ENCODE results near the gene REC8.
"Not testable (repeated sequence)": the region's sequence is repeated elsewhere in the genome, so short reads cannot be mapped to it uniquely, and the experiment has no call there.

Gene REC8

GRCh38 chr14:24206260-24207103 is 34.6 kb downstream of the REC8 start:
- no peak for DNase-seq

- peak; percentile 18 for DNase-seq
Measured at GRCh38 chr14:24207104-24207551, 35.2 kb downstream of the REC8 start.

GRCh38 chr14:24207625-24208024 is 35.7 kb downstream of the REC8 start:
- no peak for DNase-seq

GRCh38 chr14:24211311-24211710 is 39.4 kb downstream of the REC8 start:
- no peak for DNase-seq

GRCh38 chr14:24212924-24213865 is 41.3 kb downstream of the REC8 start, which contains the start of gene CHMP4A:
Gene CHMP4A, minus strand, starts transcription at chr14:24213488. Its CDS starts 49 bp downstream, at chr14:24213439.
- DNase-seq: peak; percentile 97

GRCh38 chr14:24213866-24214662 is 42.2 kb downstream of the REC8 start:
- DNase-seq: no peak

GRCh38 chr14:24215495-24216344 is 43.8 kb downstream of the REC8 start, which contains the start of gene MDP1:
Gene MDP1, minus strand, starts transcription at chr14:24216066. Its CDS starts 111 bp downstream, at chr14:24215955.
- peak; percentile 93 for DNase-seq

GRCh38 chr14:24216345-24216699 is 44.4 kb downstream of the REC8 start:
- no peak for DNase-seq

GRCh38 chr14:24216876-24217275 is 45.0 kb downstream of the REC8 start:
- not testable (repeated sequence) for DNase-seq

- DNase-seq: no peak
Measured at GRCh38 chr14:24219080-24219479, 47.2 kb downstream of the REC8 start.

GRCh38 chr14:24219521-24219920 is 47.6 kb downstream of the REC8 start:
- no peak for DNase-seq

- DNase-seq: not testable (repeated sequence)
Measured at GRCh38 chr14:24222987-24223386, 51.1 kb downstream of the REC8 start.

- DNase-seq: no peak
Measured at GRCh38 chr14:24224618-24225071, 52.8 kb downstream of the REC8 start.

GRCh38 chr14:24226473-24226872 is 54.6 kb downstream of the REC8 start:
- DNase-seq: no peak

- DNase-seq: no peak
Measured at GRCh38 chr14:24228902-24229301, 57.0 kb downstream of the REC8 start.
